Urothelium cell line (cell line): Measurements from ENCODE around the gene MICAL3.

Source experiments
- DNase-seq: peaks from one replicate; pipeline ENCODE4 v3.0.0; 2011; ENCODE audit warnings: low spot score, mixed read lengths
- FAIRE-seq: peaks from 2 replicates; lab custom pipeline; 2011; peaks lifted over from hg19 to GRCh38; lab: Jason Lieb, UNC

Gene MICAL3

DNA sequence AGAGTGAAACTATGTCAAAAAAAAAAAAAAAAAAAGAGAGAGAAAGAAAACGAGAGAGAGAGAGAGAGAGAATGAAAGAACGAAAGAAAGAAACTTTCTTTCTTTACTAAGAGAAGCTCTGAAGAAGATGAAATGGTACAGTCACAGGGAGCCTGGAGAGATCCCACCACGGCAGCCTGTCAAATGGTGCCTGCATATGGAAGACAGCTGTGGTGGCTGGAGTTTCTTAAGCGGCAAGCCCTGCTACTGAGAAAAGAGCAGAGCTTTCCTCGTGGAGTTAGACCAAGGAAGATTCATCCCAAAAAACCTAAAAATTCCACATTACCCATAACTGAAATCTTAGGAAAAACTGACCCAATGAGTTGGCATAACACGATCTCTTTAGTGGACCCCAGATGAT, 66.7 kb downstream of the MICAL3 start:
- FAIRE-seq = no peak
- DNase-seq = no peak

DNA sequence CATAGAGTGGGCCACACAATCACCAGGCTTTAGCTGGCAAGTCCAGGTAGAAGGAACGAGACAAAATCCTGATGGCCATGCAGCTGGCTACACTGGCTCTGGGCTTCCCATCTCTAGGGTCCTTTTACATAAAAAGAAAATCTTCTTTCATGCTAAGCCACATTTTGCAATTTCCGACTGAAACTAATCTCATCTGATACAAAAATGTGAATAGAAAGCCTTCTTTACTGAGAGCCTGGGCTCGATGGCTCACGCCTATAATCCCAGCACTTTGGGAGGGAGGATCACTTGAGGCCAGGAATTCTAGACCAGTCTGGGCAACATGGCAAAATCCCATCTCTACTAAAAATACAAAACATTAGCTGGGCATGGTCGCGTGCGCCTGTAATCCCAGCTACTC, 67.2 kb downstream of the MICAL3 start:
- FAIRE-seq (no peak), DNase-seq (no peak)

DNA sequence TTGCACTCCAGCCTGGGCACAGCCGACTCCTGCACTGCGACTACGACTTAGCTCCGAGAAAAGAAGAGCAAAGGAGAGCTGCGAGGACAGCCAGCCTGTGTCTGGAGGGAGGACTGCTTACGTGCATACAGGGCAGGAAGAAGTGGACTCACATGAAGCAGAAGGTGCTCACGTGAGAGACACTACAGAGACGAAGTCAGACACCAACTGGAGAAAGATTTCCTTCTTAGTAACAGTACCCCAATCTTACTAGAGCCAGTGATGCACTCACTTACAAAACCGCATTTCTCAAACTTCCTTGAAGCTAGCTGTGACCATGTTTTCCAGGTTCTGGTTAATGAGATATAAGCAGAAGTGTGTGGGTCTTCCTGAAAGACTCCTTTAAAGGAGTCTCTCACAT, 67.7 kb downstream of the MICAL3 start:
- FAIRE-seq (no peak), DNase-seq (no peak)

DNA sequence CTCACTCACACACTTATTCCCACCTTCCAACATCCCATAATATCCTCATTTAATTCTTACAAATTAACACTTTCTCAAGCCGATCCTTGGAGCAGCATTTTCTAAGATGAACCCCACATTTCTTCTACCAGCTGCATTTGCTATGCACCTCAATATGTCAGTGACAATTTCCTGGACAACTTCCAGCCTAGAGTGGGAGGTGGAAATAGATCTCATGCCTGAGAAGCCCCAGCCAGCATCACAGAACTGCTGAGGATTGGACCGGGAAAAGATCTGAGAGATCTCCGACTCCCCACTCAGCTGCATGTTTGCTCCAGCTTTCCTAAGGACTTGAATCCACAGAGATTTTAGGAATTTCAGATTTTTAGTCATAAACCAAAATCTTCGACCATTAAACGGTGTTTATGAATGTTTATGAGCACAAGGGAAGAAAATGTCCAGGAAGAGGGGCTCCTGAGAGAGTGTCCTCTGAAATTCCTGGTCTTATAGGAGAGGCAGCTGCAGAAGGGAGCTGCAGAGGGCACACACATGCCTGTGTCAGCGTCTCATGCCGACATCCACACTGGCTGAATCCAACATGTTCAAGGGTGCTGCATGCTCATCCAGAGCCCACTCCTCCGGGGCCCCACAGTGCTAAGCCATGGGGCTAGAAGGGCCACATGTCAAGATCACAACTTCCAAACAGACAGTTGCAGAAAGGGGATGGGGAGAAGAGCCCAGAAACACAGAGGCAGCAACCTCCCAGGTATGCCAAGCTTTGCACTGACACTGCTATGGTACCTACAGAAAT, 68.6 kb downstream of the MICAL3 start:
- DNase-seq (no peak), FAIRE-seq (no peak)

DNA sequence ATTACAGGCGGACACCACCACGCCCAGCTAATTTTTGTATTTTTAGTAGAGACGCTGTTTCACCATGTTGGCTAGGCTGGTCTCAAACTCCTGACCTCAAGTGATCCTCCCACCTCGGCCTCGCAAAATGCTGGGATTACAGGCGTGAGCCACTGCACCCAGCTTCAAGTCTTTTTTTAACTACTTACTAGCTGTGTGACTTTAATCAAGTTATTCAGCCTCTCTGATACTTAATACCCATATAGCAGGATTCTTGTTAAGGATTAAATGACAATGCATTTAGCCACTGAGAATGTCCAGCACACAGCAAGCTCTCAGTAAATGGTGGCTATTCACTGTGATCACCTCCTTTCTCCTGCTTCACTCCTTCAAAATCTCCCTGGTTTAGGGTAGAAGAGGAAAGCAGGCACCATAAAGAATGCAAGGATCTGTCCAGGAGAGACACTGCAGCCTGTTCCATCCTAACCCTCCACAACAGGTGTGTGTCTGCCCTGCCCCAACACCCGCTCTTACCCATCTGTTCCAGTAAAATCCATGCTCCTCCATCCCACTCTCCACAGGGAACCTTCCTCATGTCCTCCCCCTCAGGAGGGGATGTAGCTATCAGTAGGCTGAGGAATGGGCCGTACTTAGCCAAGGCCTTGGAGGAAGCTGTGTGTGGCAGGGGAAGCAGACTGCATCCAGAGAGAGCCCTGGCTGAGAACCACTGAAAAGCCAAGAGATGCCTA, 69.3 kb downstream of the MICAL3 start:
- no peak for DNase-seq
- FAIRE-seq = no peak

DNA sequence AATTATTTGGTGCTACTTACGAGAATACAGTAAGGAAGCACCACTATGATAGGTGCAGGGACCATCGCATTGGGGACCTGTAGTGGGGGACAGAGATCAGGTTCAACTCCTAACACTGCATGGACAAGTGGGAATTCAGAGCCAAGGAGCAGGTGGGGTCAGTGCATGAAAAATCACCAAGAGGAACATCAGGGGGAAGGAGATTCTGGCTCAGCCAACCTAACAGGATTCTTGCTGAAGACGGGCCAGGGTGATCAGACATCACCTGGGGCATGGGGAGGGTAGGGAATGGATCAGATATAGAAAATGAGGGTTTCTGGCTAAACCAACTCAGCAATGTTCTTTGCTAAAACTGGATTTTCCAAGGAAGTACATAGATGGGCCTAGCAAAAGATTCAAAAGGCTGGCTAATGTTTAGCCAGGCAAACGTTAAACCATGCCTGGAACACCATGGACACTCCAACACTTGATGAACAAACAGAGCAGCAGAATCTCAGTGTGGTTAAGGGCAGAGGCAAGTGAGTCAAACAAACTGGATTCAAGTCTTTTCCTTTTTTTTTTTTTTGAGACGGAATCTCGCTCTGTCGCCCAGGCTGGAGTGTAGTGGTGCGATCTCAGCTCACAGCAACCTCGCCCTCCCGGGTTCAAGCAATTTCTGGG, 70.0 kb downstream of the MICAL3 start:
- FAIRE-seq = no peak
- DNase-seq = no peak

DNA sequence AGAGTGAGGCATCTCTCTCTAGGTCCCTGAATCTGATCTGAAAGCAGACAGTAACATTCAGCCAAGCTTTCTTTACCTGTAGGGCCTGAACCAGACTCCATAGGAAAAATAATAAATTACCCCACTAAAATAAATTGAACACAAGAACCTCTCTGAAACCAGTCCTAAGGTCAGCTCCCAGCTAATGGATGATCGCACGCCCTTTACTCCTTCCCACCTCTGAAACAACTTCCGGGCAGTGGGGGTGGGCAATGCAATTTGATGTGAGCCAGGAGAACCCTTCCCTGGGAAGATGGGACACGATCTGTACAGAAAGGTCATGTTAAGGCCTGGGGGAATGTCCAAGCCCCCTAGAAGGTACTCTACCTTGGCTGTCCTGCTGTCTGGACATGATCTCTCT, 71.2 kb downstream of the MICAL3 start:
- FAIRE-seq (no peak), DNase-seq (no peak)

DNA sequence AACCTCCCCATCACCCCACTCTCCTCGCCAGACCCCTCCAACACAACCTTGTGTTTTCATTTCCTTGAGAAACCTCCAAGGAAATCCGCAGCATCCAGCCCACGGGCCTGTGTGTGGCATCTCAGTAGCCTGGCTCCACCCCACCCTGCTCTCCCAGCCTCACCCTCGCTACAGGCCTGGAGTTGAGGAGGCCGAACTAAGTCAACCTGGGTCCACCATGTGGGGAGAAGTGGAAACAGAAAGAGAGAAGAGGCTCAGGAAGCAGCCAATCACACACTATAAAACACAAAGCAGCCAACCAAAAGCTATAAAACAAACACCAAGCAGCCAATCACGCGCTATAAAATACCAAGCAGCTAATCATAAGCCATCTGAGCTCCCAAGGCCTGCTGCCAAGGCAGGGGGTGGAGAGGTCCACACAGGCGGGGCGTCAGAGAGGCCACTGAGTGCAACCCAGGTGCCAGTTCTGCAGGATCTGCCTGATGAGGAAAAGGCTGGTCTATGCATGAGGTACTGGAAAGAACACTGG, 72.0 kb downstream of the MICAL3 start:
- FAIRE-seq (no peak), DNase-seq (no peak)

DNA sequence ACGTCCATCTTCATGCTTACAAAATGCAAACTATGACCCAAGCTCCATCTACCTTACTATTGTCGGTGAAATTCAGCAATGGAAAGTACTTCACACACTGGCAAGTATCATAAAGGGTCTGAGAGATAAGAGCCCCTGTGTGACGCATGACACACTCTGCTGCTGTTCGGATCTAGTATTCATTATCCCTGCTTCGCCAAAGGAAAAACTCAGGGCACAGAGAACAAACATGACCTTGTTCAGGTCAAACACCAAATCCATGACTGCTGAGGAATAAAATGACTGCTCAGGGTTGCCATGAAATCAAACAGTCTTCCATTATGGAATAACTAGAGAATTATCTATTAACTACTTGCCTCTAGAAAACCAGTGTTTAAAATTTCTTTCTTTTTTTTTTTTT, 73.0 kb downstream of the MICAL3 start:
- FAIRE-seq (no peak), DNase-seq (no peak)

DNA sequence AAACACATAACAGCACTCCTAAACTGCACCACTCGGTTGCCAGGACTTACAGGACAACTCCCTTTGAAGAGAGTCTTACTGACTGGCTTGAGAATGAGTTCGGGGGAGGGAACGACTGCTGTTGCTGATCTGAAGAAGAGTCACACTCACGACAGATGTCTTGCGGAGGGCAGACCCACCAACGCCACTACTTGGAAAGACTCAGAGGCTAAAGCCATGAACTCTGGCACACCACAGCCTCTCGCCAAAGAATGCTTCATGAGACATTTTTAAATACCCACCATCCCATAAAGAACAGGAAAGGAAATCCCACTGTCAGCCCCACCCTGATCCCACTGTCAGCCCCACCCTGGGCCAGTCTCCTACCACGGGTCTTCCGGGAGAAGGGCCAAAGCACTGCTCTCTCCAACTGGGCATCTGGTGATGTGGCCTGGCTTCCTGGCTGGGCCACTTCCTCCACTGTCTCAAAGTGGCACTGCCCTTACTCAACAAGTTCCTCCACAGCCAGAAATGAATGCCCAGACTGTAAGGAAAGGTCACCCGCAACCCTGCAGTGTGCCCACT, 73.6 kb downstream of the MICAL3 start:
- DNase-seq (no peak), FAIRE-seq (no peak)

DNA sequence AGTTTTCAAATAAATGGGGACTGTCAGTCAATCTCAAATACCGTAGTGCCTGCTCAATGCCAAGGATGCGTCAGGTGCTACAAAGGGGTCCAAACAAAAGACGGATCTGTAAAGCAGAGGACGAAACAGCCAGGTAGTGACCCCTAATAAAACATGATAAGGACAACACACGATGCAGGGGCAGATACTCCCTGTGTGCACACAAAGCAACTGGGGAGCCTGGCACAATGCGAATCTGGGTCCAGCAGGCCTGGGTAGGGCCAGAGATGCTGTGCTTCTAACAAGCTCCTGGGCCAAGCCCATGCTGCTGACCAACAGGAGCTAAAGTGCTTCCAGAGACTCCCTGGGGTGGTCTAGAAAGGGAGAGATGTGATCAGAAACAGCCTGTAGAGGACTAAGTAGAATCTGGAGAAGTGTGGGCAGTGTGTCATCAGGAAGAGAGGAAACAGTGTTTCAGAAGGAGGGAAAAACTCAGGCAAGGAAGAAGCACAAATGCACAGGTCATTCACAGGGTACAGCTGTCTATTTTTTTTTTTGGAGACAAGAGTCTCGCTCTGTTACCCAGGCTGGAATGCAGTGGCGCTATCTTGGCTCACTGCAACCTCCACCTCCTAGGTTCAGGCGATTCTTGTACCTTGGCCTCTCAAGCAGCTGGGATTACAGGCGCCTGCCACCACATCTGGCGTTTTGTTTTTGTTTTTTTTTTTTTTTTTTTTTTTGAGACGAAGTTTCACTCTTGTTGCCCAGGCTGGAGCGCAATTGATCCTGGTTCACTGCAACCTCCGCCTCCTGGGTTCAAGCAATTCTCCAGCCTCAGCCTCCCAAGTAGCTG, 74.5 kb downstream of the MICAL3 start:
- FAIRE-seq (no peak), DNase-seq (no peak)

DNA sequence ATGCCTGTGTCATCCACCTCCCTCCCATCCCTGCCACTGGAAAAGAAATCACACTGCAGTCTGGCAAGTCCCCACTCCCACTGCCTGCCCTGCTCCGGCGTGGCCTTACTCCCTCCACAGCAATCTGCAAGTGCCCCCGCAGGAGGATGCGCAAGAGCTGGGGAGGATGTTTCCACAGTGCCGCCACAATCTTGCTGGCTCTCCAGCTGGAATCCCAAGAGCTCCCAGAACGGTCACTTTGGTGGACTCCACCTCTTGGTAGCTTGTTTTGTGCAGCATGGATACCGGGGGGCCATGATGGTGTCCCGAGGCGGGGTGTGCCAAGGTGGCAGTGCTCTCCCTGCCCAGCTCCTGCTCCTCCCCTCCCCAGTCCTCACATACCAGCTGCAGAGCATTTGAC, 76.3 kb downstream of the MICAL3 start:
- DNase-seq = no peak

DNA sequence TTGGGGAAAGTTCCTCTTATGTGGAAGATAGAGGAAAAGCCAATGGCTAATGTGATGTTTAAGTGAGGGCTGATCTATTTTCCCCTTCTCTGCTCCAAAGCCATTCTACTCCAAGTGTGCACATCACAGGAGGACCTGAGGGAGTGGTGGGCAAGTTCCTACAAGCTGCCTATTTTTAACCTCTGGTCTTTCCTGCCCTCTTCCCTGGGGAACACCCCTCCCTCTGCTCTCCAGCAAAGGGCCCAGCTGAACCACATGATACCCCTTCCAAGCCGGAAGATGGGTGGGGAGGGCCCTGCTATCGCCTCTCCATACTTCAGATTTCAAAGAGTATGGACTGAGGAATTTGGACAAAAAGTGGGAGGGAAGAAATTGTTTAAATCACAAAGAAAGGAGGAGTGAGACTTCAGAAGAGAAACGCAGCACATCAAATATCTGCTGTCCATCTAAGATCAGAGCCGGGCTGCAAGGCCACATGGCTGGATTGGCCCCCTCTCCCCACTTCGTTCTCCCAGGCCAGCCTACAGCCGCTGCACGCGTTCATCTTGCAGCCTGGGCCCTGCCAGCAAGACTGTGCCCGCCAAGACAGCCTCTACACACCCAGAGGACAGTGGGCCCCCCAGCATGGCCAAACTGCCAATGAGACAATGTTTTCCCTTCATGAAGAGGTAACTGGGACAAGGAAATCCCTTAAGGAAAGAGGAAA, 77.5 kb downstream of the MICAL3 start:
- DNase-seq = no peak
- no peak for FAIRE-seq

More for the DNA sequence above, 76.3 kb downstream of the MICAL3 start:
- no peak for FAIRE-seq

DNA sequence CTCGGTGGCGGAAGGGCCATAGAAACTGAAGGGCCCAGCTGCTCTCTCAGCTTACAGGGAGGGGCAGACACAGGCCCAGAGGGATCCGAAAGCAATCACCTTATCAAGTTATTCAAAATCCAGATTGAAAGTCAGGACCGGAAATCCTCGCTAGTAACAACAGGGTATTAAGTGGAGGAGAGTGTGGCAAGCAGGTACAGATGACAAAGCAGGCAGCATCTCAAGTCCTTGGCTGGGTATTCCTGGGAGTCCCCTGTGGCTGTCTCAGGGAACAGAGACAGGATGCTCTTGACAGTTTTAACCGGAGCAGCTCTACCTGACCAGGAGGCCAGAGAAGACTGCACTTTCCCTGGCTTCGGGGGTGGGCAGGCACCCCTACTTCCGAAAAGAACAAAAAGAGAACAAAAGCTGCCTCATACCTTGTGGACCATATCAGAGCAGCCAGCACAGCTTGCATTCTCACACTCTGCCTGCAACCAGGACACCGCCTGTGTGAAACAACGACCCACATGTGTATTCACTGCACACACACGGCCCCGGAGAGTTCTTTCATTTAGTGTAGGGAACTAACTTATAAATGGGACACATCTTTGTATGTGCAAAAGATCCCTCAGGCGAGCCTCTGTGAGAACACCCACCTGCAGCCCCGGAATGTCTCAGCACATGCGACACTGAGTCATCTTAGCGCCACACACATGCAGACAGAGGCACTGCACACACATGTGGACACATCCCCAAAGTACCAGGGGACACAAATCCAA, 78.3 kb downstream of the MICAL3 start:
- FAIRE-seq (no peak), DNase-seq (no peak)

DNA sequence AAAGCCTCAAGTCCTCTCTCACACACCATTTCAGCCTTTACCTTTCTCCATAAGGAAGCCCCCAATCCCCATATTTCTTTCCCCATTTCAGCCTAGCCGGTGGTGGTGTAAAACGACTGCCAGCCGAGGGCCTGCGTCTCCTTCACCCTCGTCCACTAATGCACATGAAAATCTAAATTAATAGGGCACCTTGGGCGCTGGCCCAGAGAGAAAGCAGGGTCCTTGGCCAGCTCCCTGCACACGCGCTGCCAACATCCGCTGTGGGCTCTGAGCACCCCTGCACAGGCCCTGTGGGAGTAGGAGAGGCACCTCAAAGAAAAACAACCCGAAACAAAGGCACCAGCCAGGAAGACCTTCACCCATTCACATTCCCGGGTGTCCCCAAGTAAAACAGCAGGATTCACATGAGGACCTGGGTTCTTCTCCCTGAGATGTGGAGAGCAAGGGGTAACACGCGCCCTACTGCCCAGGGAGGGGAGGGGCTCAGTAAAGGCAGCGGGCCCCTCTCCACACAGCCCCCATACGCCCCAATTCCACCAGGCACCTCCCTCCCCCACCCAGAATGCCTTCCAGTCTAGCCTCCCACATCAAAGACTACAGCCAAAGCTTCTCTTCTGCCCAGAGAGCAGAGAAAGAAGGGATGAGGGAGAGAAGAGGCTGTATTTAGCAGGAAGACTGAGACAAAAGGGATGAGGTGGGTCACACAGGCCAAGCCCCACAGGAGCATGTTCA, 79.0 kb downstream of the MICAL3 start:
- no peak for FAIRE-seq
- DNase-seq = no peak

DNA sequence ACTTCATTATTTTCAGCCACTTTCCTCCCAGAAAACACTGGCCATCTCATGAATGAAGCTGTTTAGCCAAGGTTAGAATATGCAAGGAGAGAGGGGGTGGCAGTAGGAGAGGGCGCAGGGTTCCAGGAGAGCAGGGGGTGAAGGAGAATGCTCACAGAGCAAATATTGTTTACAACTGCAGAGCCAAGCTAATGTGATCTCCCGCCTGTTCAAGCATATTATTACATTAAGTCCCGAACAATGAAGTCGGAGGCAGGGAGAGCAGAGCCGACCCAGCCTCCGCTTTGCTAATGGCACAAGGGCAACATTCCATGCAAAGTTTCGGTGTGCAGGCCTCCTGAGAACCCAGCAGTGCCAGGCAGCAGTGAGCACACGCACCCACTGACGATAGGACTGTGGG, 80.1 kb downstream of the MICAL3 start:
- DNase-seq (no peak), FAIRE-seq (no peak)

DNA sequence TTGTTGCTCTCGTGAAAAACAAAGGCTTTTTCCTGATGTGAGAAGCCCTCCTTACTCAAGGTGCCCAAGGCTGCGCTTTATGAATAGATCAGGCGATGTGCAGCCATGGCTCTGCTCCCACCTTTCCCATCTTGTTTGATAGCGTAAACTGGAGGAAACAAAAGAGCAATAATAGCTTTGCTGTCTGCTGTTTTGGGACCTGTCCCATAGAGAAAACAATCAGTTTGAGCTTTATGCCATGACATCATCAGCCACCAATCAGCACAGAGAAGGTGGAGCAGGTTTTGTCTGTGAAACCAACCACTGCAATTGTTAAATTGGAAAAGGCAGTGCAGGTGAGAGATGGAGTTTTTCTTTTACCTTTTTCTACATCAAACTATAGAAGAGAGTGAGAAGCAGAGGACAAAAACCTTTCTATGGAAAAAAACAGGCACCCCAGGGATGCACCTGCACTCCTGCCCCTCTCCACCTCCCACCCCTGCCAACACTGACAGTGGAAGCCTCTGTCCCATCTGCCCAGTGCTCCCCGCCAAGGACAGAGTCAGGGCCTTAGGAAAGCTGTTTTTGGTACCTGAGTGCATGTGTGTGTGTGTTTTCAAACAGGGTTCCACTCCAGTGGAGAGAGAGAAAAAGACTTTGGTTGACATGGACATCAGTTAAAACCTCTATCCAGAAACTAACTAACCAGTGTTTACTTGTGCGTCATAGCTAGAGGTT, 80.7 kb downstream of the MICAL3 start:
- DNase-seq (no peak), FAIRE-seq (no peak)

DNA sequence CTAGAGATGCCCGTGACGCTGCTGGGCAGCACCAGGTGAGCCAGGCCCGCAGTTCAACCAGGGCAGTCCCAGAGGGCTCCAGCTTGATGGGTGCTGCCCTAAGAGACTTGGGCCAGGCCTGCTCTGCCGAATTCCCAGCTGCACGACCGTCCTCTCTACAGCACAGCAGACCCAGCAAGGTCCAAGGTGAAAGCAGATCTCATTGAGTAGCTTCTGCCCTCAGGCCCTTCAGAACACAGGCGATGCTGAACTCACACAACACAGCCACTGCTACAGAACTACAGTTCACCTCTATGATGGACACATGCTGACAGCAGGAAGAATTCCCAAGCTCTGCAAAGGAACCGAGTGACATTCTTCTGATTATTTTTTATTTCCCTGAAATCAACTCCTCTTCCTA, 81.6 kb downstream of the MICAL3 start:
- DNase-seq = no peak
- no peak for FAIRE-seq
